Left lung (tissue), 10 donors: ENCODE results near the gene GABARAP. TPM values are rescaled to one million over a fixed set of nuclear protein-coding genes. Genes with fewer than 3 reads are reported as not detected.

Source experiments
- ATAC-seq: fragments of 200-7000 bp; cut with Tn5 transposase; one replicate; pipeline ENCODE4 v1.9.1; 2020; ENCODE audit warnings: moderate library complexity
- DNase-seq, 4 donors: peaks; one replicate each; pipeline ENCODE4 v3.0.0-alpha.2; 2013 to 2020
- H3K27ac ChIP-seq, 2 donors: fragments of 200-600 bp; sonication (generic) in 1 of 2; one replicate each; pipeline versions ENCODE4 v1.5.0 to v1.8.0; 2020 to 2021
- H3K27me3 ChIP-seq, 2 donors: fragments of 200-600 bp; sonication (generic) in 1 of 2; one replicate each; pipeline versions ENCODE4 v1.5.0 to v1.8.0; 2020 to 2021
- H3K36me3 ChIP-seq, 2 donors: fragments of 200-600 bp; sonication (generic) in 1 of 2; one replicate each; pipeline versions ENCODE4 v1.5.0 to v1.8.0; 2020 to 2021
- H3K4me1 ChIP-seq, 2 donors: fragments of 200-600 bp; one replicate each; pipeline ENCODE4 v1.8.0; 2021
- H3K4me3 ChIP-seq, 2 donors: fragments of 200-600 bp; sonication (generic) in 1 of 2; one replicate each; pipeline versions ENCODE4 v1.5.0 to v1.8.0; 2020 to 2021; ENCODE audit warnings: mild to moderate bottlenecking in 1 of 2
- H3K9me3 ChIP-seq, 2 donors: fragments of 200-600 bp; sonication (generic) in 1 of 2; one replicate each; pipeline versions ENCODE4 v1.5.0 to v1.8.0; 2020 to 2021
- intact Hi-C, 2 donors: fragments of 100-400 bp; cut with DNase I; formaldehyde crosslinking; loops; one replicate each; pipeline versions ENCODE4 v1.11.2 to v1.14.2; 2022
- polyA plus RNA-seq, 6 donors: library from polyadenylated mRNA; unstranded; fragments of 120-200 nt; gene quantifications; one replicate each; pipeline ENCODE4 v1.2.1, GENCODE V29; 2013; ENCODE audit not compliant: insufficient read length in 6 of 6
- total RNA-seq, 2 donors: library from RNA; stranded (reverse); fragmentation: NEBNext Ultra II Directional; extraction: Animal tissue kit (Norgen Biotek cat#: 25700); gene quantifications; one replicate each; pipeline ENCODE4 v1.2.1, GENCODE V29; 2021
- TF ChIP-seq, protein P1 (sequence below), 2 donors: fragments of 200-600 bp; sonication (generic) in 1 of 2; IDR thresholded peaks; one replicate each; pipeline versions ENCODE4 v1.5.0 to v1.8.0; 2021; ENCODE audit warnings: antibody characterized with exemption in 2 of 2
- donor health status: DM: no; HTN: yes; CAD: no.
- donor health status: DM: no; HTN: no; CAD: no.

Gene GABARAP
- total and polyA plus RNA-seq, 8 donors, result 442 to 559 (median 492) TPM

GRCh38 chr17:7215136-7215638 is 27.1 kb downstream of the GABARAP start:
- intact Hi-C loops, result no loop called here
- DNase-seq (peak in 1 of 4 donors; percentile 96), ATAC-seq (no peak)
- Histone ChIP-seq H3K27me3 (no peaks in the 10 kb centered on the region), H3K4me3 (peak overlapping the region; percentile 56), H3K9me3 (no peaks in the 10 kb centered on the region), H3K36me3 (no peaks in the 10 kb centered on the region), H3K27ac (peak overlapping the region in 1 of 2 donors; percentile 79), H3K4me1 (peaks cover 13 to 54% of the 10 kb centered on the region in 2 donors)
- TF ChIP-seq, protein P1, sequence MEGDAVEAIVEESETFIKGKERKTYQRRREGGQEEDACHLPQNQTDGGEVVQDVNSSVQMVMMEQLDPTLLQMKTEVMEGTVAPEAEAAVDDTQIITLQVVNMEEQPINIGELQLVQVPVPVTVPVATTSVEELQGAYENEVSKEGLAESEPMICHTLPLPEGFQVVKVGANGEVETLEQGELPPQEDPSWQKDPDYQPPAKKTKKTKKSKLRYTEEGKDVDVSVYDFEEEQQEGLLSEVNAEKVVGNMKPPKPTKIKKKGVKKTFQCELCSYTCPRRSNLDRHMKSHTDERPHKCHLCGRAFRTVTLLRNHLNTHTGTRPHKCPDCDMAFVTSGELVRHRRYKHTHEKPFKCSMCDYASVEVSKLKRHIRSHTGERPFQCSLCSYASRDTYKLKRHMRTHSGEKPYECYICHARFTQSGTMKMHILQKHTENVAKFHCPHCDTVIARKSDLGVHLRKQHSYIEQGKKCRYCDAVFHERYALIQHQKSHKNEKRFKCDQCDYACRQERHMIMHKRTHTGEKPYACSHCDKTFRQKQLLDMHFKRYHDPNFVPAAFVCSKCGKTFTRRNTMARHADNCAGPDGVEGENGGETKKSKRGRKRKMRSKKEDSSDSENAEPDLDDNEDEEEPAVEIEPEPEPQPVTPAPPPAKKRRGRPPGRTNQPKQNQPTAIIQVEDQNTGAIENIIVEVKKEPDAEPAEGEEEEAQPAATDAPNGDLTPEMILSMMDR (IDR thresholded peaks at IDR 0.05), result no peak

- Histone ChIP-seq H3K27ac (peak overlapping the region; percentile 54 to 79), H3K36me3 (no peaks in the 10 kb centered on the region), H3K27me3 (no peaks in the 10 kb centered on the region), H3K4me1 (peaks cover 13 to 53% of the 10 kb centered on the region in 2 donors), H3K9me3 (no peaks in the 10 kb centered on the region), H3K4me3 (peak overlapping the region; percentile 56)
- peak; percentile 92 for ATAC-seq
- peak; percentile 96 to 100 (median 98) for DNase-seq
- TF ChIP-seq, protein P1 (IDR thresholded peaks at IDR 0.05), result peak; percentile 26 to 35
- intact Hi-C loops, result no loop called here
Measured at GRCh38 chr17:7214300-7215135, 27.7 kb downstream of the GABARAP start.

DNA sequence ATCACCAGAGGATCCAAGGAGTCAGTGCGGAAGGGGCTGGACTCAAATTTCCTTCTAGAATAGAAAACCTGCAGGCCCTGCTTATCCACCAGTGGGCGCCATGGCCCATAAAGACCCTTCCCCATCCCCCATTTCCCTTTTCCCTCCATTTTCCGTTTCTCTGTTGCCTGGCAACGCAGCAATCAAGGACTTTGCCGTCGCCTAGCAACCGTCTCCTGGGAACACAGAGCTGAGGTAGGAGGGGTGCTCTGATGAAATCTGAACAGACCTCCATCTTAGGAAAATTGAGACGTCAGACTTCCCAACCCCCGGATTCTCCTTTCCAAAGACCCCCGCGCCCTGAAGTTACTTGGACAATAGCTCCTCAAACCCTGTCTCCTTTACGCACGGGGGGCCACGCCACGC is 28.4 kb downstream of the GABARAP start:
- ATAC-seq, result no peak

DNA sequence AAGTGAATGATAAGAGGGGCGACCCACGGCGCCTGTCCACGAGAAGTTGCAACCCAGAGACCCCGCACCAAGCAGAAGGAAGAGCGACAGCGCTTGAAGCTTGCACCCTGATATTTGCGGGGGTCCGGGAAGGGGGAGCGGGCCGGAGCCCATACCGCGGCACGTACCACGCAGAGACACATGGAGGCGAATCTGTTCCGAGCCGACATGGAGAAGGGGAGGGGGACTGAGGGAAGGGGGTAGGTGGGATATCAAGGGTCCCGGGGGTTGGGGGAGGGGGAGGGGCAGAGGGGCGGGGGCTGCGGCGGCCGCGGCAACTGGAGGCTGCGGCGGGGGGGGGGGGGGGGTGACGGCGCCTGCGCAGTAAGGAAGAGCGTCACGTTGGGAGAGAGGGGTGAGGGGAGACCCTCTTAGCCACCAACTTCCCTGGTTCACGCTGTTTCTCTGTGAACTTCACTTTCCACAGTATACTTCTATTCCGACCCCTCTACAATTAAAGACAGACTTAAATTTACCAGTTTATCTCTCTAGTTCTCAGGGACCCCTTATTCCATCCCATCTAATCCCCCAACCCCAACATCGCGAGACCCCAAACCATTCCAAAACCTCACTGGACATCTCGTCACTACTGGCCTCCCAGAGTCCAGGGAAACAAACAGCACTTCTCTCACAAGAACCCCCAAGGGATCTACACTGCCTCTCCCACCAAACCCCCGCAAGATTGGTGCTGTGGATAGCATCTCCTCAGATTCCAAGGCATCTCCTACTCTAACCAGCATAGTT is 30.6 kb downstream of the GABARAP start:
- H3K27ac ChIP-seq, result no peak overlapping the region

More for the DNA sequence above, 28.4 kb downstream of the GABARAP start:
- Histone ChIP-seq H3K27me3 (no peaks in the 10 kb centered on the region), H3K4me3 (peak overlapping the region; percentile 56), H3K4me1 (peaks cover 9 to 46% of the 10 kb centered on the region in 2 donors), H3K36me3 (no peaks in the 10 kb centered on the region), H3K9me3 (no peaks in the 10 kb centered on the region), H3K27ac (peak overlapping the region in 1 of 2 donors; percentile 79)
- intact Hi-C loops, result no loop called here
- peak in 2 of 4 donors; percentile 82 to 92 for DNase-seq
- TF ChIP-seq, protein P1 (IDR thresholded peaks at IDR 0.05), result peak in 1 of 2 donors; percentile 15

More for the DNA sequence above, 30.6 kb downstream of the GABARAP start:
- DNase-seq (no peak), ATAC-seq (no peak)
- Histone ChIP-seq H3K36me3 (no peaks in the 10 kb centered on the region), H3K9me3 (no peaks in the 10 kb centered on the region), H3K4me1 (peaks cover 9 to 31% of the 10 kb centered on the region in 2 donors), H3K4me3 (no peak overlapping the region), H3K27me3 (no peaks in the 10 kb centered on the region)
- intact Hi-C loops, result no loop called here
- TF ChIP-seq, protein P1 (IDR thresholded peaks at IDR 0.05), result no peak
